SK-N-SH (cell line): ENCODE results near the gene KDM4C. TPM values are rescaled to one million over a fixed set of nuclear protein-coding genes. Genes with fewer than 3 reads are reported as not detected.

Experiments
- CTCF ChIA-PET: fragments of 300-600, 350-600 bp; formaldehyde crosslinking; extraction: SDS; loops from one replicate; lab custom pipeline; 2021; lab: Yijun Ruan, JAX
- POLR2A ChIA-PET: fragments of 350-600 bp; sonication (Branson Sonifier 250); formaldehyde crosslinking; extraction: SDS; loops from one replicate; lab custom pipeline; 2020; ENCODE audit warnings: antibody characterized with exemption, inconsistent platforms; lab: Yijun Ruan, JAX
- DNase-seq: peaks from one replicate; pipeline ENCODE4 v3.0.0; 2012
- H2AFZ ChIP-seq: fragments of 200-600 bp; sonication (generic); 2 replicates; pipeline ENCODE4 v1.8.1; 2016; ENCODE audit warnings: antibody characterized with exemption, mild to moderate bottlenecking, low read depth
- H3F3A ChIP-seq: fragments of 200-600 bp; sonication (generic); replicated peaks from 2 replicates; pipeline ENCODE3; 2016; ENCODE audit warnings: antibody characterized with exemption, mild to moderate bottlenecking; ENCODE audit not compliant: insufficient read depth
- H3K27ac ChIP-seq, 2 experiments: fragments of 200-500 bp in 1 of 2; fragments of 200-600 bp in 1 of 2; sonication (Bioruptor generic) in 1 of 2; sonication (generic), shearing (Covaris generic) in 1 of 2; 2 replicates each; pipeline versions ENCODE4 v1.5.1 to v1.6.1; 2014 to 2016; ENCODE audit warnings: low read depth in 2 of 2, inconsistent platforms in 1 of 2, low read length in 1 of 2, mild to moderate bottlenecking in 1 of 2, mixed read lengths in 1 of 2
- H3K27me3 ChIP-seq: fragments of 200-600 bp; sonication (generic), shearing (Covaris generic); 2 replicates; pipeline ENCODE4 v1.6.1; 2016; ENCODE audit warnings: mixed run types; ENCODE audit not compliant: insufficient read depth
- H3K36me3 ChIP-seq, 2 experiments: fragments of 200-500 bp in 1 of 2; fragments of 200-600 bp in 1 of 2; sonication (Bioruptor generic) in 1 of 2; sonication (generic) in 1 of 2; replicated peaks in 1 of 2; 2 replicates each; pipeline versions ENCODE3 to v1.5.1; 2014 to 2016; ENCODE audit warnings: low read length in 1 of 2, mild to moderate bottlenecking in 1 of 2; ENCODE audit not compliant: insufficient read depth in 2 of 2, control insufficient read depth in 1 of 2
- H3K4me1 ChIP-seq, 2 experiments: fragments of 200-500 bp in 1 of 2; fragments of 200-600 bp in 1 of 2; sonication (Bioruptor generic) in 1 of 2; sonication (generic), shearing (Covaris generic) in 1 of 2; 2 replicates each; pipeline versions ENCODE4 v1.5.1 to v1.6.1; 2014 to 2016; ENCODE audit warnings: low read depth in 1 of 2, low read length in 1 of 2, mixed run types in 1 of 2; ENCODE audit not compliant: insufficient read depth in 2 of 2, control insufficient read depth in 1 of 2
- H3K4me2 ChIP-seq: fragments of 200-600 bp; sonication (generic), shearing (Covaris generic); 2 replicates; pipeline ENCODE4 v1.6.1; 2017; ENCODE audit warnings: mixed run types
- H3K4me3 ChIP-seq, 2 experiments: fragments of 200-500 bp in 1 of 2; fragments of 200-600 bp in 1 of 2; sonication (Bioruptor generic) in 1 of 2; sonication (generic), shearing (Covaris generic) in 1 of 2; 2 replicates each; pipeline versions ENCODE4 v1.5.1 to v1.8.1; 2014 to 2016; ENCODE audit warnings: low read depth in 2 of 2, inconsistent platforms in 1 of 2, low read length in 1 of 2, mild to moderate bottlenecking in 1 of 2, mixed read lengths in 1 of 2, moderate library complexity in 1 of 2
- H3K79me2 ChIP-seq: fragments of 200-600 bp; sonication (generic); 2 replicates; pipeline ENCODE4 v1.8.1; 2017; ENCODE audit warnings: mild to moderate bottlenecking; ENCODE audit not compliant: insufficient read depth
- H3K9ac ChIP-seq: fragments of 200-600 bp; sonication (generic); 2 replicates; pipeline ENCODE4 v1.6.1; 2017; ENCODE audit warnings: mixed run types
- H3K9me2 ChIP-seq: fragments of 200-600 bp; sonication (generic); 2 replicates; pipeline ENCODE4 v1.6.1; 2017; ENCODE audit warnings: mixed run types
- H3K9me3 ChIP-seq: fragments of 200-600 bp; sonication (generic); 2 replicates; pipeline ENCODE4 v1.6.1; 2017; ENCODE audit warnings: mixed run types, mild to moderate bottlenecking, moderate library complexity
- H4K20me1 ChIP-seq: fragments of 200-600 bp; sonication (generic); 2 replicates; pipeline ENCODE4 v1.6.1; 2017; ENCODE audit warnings: mild to moderate bottlenecking, mixed run types; ENCODE audit not compliant: insufficient read depth
- EP300 ChIP-seq, 2 experiments: IDR thresholded peaks; 2 replicates each; pipeline versions ENCODE4 v1.4.0 to v1.6.1; 2012; ENCODE audit warnings: borderline replicate concordance in 1 of 2, low read depth in 1 of 2, low read length in 1 of 2
- EZH2phosphoT487 ChIP-seq: fragments of 200-600 bp; sonication (generic); IDR thresholded peaks from 2 replicates; pipeline ENCODE4 v1.6.1; 2017; ENCODE audit warnings: low read depth, mixed run types, mild to moderate bottlenecking, antibody characterized with exemption, moderate library complexity, borderline replicate concordance
- FOXJ3 ChIP-seq: sonication (generic); formaldehyde crosslinking; IDR thresholded peaks from 2 replicates; pipeline ENCODE4 v1.5.1; 2020; ENCODE audit warnings: mild to moderate bottlenecking, missing genetic modification reagents
- FOXM1 ChIP-seq: IDR thresholded peaks from 2 replicates; pipeline ENCODE4 v1.4.0; 2012; ENCODE audit warnings: low read depth, mild to moderate bottlenecking
- IRF3 ChIP-seq: fragments of 150-350 bp; IDR thresholded peaks from 2 replicates; pipeline ENCODE4 v1.6.1; 2016; ENCODE audit warnings: mild to moderate bottlenecking, low read depth, low read length
- MAX ChIP-seq: IDR thresholded peaks from 2 replicates; pipeline ENCODE4 v1.4.0; 2012; ENCODE audit warnings: low read depth
- MEF2A ChIP-seq: IDR thresholded peaks from 2 replicates; pipeline ENCODE4 v1.4.0; 2012; ENCODE audit warnings: low read depth, borderline replicate concordance
- MXI1 ChIP-seq: IDR thresholded peaks from 2 replicates; pipeline ENCODE4 v1.6.1; 2012; ENCODE audit warnings: mild to moderate bottlenecking, low read depth, low read length, improper control_type of control experiment
- NFIC ChIP-seq: IDR thresholded peaks from 2 replicates; pipeline ENCODE4 v1.4.0; 2012; ENCODE audit warnings: borderline replicate concordance
- NRF1 ChIP-seq: IDR thresholded peaks from 2 replicates; pipeline ENCODE4 v1.6.1; 2012; ENCODE audit warnings: low read depth, mild to moderate bottlenecking, low read length
- PBX3 ChIP-seq: IDR thresholded peaks from 2 replicates; pipeline ENCODE4; 2012
- POLR2AphosphoS5 ChIP-seq: IDR thresholded peaks from 2 replicates; pipeline ENCODE4 v1.6.1; 2012; ENCODE audit warnings: low read depth, low read length
- RFX5 ChIP-seq: IDR thresholded peaks from 2 replicates; pipeline ENCODE4 v1.6.1; 2012; ENCODE audit warnings: mild to moderate bottlenecking, improper control_type of control experiment, low read length
- RXRA ChIP-seq: IDR thresholded peaks from 2 replicates; pipeline ENCODE4 v1.4.0; 2012; ENCODE audit warnings: low read depth, mild to moderate bottlenecking, borderline replicate concordance
- SIN3A ChIP-seq: IDR thresholded peaks from 2 replicates; pipeline ENCODE4 v1.6.1; 2012; ENCODE audit warnings: low read depth, mild to moderate bottlenecking, low read length, moderate library complexity, borderline replicate concordance
- TAF1 ChIP-seq: IDR thresholded peaks from 2 replicates; pipeline ENCODE4 v1.6.1; 2012; ENCODE audit warnings: low read depth, mild to moderate bottlenecking, low read length, moderate library complexity, borderline replicate concordance
- TCF12 ChIP-seq: IDR thresholded peaks from 2 replicates; pipeline ENCODE4 v1.4.0; 2012
- WGBS: methylation state at CpG from one replicate; pipeline ENCODE4 v1.1.6; 2017; ENCODE audit warnings: low lambda C conversion rate; 5-methylcytosine and 5-hydroxymethylcytosine counted together
- polyA plus RNA-seq, 3 experiments: library from polyadenylated mRNA; depleted of rRNA; stranded (reverse); fragments of >200 nt; gene quantifications; 2 replicates each; pipeline ENCODE4 v1.2.3, GENCODE V29; 2012
- TF ChIP-seq, protein P1 (sequence below): IDR thresholded peaks from 2 replicates; pipeline ENCODE4 v1.4.0; 2012; ENCODE audit warnings: low read depth, borderline replicate concordance
- TF ChIP-seq, protein P2 (sequence below): fragments of 200-600 bp; sonication (generic); IDR thresholded peaks from 2 replicates; pipeline ENCODE4 v1.6.1; 2017; ENCODE audit warnings: antibody characterized with exemption, mild to moderate bottlenecking, moderate library complexity

KDM4C gene
- polyA plus RNA-seq, 1 of the 3 experiments (the other 2 are of a cell fraction), result 9.4 TPM

DNA sequence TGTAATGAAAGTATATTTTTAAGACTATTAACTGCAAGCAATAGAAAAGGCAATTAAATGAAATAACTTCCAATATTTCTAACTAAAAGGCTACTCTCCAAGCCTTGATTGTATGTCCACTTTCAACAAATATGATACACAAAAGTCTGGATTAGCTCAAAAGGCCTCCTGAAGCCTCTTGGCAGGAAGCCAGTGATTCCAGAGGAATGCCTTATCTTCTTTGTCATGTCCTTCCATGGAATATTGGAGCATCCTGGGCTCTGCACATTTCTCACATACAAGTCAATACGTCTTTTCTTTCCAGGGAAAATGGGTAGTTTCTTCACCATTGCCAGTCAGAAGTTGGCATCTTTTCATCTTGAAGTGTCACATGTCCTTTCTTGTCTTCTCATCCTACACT, 357.8 kb downstream of the KDM4C start:
- Histone ChIP-seq H3K4me2 (no peak overlapping the region), H3K27me3 (no peaks in the 10 kb centered on the region), H3F3A (no peaks in the 10 kb centered on the region), H3K9me3 (no peaks in the 10 kb centered on the region), H3K27ac (no peak overlapping the region), H4K20me1 (no peaks in the 10 kb centered on the region), H3K9ac (no peak overlapping the region), H3K79me2 (no peaks in the 10 kb centered on the region), H3K4me1 (no peaks in the 10 kb centered on the region), H3K9me2 (no peaks in the 10 kb centered on the region), H3K36me3 (no peaks in the 10 kb centered on the region), H3K4me3 (no peak overlapping the region), H2AFZ (no peak overlapping the region)
- DNase-seq, result no peak
- TF ChIP-seq PBX3 (no peak), MAX (no peak), FOXM1 (no peak), MXI1 (no peak), NFIC (peak; percentile 39; the same call in 1 of the 2 replicates), EZH2phosphoT487 (no peak), TCF12 (peak; percentile 24; the same call in 1 of the 2 replicates)
- CTCF ChIA-PET, result no interaction called here
- POLR2A ChIA-PET, result no interaction called here
- WGBS, result 85% methylated on average over 1 of the region's 1 CpG

DNA sequence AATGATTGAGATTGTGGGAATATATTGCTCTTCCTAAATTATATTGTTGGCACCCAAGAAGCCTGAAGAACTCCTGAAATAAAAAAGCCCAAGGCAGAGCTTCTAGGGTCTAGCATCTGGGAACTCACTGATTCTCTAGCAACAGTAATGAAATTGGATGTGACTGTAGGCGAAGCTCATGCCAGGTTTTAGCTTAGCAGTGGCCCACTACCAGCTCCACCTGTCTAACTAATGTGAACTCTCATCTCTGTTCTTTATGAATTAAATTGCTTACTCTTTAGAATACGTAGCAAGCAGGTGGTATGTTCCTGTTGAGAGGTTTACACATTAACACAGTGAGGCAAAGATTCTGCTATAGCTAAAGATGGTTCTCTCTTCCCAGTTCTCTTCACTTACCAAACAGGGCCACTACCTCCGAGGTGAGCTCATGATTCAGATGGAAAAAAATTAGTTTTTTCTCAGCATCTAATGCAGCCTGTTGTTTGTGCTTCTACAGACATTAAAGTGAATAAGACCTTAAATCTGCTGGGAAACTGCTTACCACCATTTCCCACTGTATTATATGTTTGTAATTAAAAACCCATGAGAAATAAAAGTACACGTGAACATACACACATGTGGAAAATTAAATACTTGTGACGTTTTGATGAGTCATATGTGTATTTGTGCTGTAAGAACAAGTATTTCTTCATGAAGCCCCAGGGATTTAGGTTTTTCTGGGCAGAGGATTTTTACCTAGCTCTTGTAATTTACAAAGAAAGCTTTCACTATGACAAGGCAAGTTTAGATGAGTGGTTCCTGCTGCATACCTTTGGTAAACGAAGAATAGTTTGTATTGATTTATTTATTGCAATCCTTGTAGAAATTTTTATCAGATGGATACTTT, 360.1 kb downstream of the KDM4C start:
- WGBS, result 84% methylated on average over 6 of the region's 6 CpGs
- Histone ChIP-seq H3K4me3 (no peak overlapping the region), H3K27me3 (no peaks in the 10 kb centered on the region), H3K9me3 (no peaks in the 10 kb centered on the region), H3K36me3 (no peaks in the 10 kb centered on the region), H4K20me1 (no peaks in the 10 kb centered on the region), H3K9ac (no peak overlapping the region), H3K4me2 (no peak overlapping the region), H3K9me2 (no peaks in the 10 kb centered on the region), H3K79me2 (no peaks in the 10 kb centered on the region), H3K27ac (no peak overlapping the region), H3F3A (no peaks in the 10 kb centered on the region), H3K4me1 (no peaks in the 10 kb centered on the region), H2AFZ (no peak overlapping the region)
- POLR2A ChIA-PET, result interaction anchor here (1.0 kb wide), 1 partner anchor 142 kb away, joined by 3 read pairs; no protein-coding TSS in a partner anchor
- CTCF ChIA-PET, result no interaction called here
- DNase-seq, result no peak
- TF ChIP-seq POLR2AphosphoS5 (no peak), NRF1 (no peak), TAF1 (no peak), MEF2A (no peak), EP300 (IDR thresholded peaks at IDR 0.05; ENCODE audit: borderline replicate concordance in 1 of 2, low read depth in 1 of 2, low read length in 1 of 2) (no peak), PBX3 (no peak), FOXJ3 (CRISPR knock-in tag) (no peak), RXRA (no peak), FOXM1 (no peak), SIN3A (no peak), IRF3 (no peak), RFX5 (no peak)
- TF ChIP-seq, protein P1, sequence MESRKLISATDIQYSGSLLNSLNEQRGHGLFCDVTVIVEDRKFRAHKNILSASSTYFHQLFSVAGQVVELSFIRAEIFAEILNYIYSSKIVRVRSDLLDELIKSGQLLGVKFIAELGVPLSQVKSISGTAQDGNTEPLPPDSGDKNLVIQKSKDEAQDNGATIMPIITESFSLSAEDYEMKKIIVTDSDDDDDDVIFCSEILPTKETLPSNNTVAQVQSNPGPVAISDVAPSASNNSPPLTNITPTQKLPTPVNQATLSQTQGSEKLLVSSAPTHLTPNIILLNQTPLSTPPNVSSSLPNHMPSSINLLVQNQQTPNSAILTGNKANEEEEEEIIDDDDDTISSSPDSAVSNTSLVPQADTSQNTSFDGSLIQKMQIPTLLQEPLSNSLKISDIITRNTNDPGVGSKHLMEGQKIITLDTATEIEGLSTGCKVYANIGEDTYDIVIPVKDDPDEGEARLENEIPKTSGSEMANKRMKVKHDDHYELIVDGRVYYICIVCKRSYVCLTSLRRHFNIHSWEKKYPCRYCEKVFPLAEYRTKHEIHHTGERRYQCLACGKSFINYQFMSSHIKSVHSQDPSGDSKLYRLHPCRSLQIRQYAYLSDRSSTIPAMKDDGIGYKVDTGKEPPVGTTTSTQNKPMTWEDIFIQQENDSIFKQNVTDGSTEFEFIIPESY, result no peak
- TF ChIP-seq, protein P2, sequence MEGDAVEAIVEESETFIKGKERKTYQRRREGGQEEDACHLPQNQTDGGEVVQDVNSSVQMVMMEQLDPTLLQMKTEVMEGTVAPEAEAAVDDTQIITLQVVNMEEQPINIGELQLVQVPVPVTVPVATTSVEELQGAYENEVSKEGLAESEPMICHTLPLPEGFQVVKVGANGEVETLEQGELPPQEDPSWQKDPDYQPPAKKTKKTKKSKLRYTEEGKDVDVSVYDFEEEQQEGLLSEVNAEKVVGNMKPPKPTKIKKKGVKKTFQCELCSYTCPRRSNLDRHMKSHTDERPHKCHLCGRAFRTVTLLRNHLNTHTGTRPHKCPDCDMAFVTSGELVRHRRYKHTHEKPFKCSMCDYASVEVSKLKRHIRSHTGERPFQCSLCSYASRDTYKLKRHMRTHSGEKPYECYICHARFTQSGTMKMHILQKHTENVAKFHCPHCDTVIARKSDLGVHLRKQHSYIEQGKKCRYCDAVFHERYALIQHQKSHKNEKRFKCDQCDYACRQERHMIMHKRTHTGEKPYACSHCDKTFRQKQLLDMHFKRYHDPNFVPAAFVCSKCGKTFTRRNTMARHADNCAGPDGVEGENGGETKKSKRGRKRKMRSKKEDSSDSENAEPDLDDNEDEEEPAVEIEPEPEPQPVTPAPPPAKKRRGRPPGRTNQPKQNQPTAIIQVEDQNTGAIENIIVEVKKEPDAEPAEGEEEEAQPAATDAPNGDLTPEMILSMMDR, result no peak
